ENCODE data around the gene LBR. TPM values are rescaled to one million over a fixed set of nuclear protein-coding genes. Genes with fewer than 3 reads are reported as not detected.

Gene LBR
- total and polyA plus RNA-seq, 4 donors = 14.3 to 201 (median 22.6) TPM

DNA sequence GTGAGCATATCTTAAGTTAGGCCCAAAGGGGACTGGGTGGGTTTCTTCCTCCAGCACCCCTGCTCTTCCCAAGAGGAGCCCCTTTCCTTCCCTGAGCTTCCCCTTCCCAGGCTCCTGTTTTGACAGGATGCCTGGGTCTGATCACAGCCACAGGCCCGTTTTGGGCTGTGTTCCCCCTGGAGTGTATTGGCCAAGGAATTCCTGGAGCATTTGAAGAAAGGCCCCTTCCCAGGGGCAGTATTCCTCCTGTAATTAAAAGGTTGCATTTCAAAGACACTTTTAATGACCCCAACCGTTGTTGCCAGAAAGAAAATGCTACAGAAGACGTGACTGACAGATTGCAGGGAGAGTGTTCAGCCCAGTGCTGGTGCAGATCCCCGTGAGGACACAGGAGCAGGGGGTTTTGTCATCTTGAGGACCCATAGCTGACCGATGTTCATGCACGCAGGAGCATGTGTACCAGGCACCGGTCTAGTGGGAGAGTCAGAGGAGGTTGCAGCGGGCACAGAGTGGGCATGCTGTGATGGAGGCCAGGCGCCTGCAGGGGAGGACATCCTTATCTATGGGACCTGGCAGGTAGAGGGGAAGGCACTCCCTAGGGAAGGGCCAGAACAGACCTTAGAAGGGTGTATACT, 19.3 kb upstream of the LBR start (continued):
- no peak for TF ChIP-seq EGR1 (IDR thresholded peaks at IDR 0.05; ENCODE audit: low read depth in 2 of 2)
- no peak for TF ChIP-seq FOXA1 (IDR thresholded peaks at IDR 0.05)
- TF ChIP-seq, protein P1, sequence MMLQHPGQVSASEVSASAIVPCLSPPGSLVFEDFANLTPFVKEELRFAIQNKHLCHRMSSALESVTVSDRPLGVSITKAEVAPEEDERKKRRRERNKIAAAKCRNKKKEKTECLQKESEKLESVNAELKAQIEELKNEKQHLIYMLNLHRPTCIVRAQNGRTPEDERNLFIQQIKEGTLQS (IDR thresholded peaks at IDR 0.05) = no peak
- no peak for TF ChIP-seq TAF1 (conservative IDR thresholded peaks at IDR 0.05)
- no peak for TF ChIP-seq HNF4A (conservative IDR thresholded peaks at IDR 0.05)

GRCh38 chr1:225446595-225446960, 18.7 kb upstream of the LBR start:
- H3K9me3 ChIP-seq (ENCODE audit: control insufficient read depth in 4 of 4, low read length in 3 of 4) = no peaks in the 10 kb centered on the region
- H3K4me1 ChIP-seq (ENCODE audit: control insufficient read depth in 4 of 4, insufficient read depth in 4 of 4, low read length in 3 of 4) = peaks cover 3 to 34% (median 23%) of the 10 kb centered on the region in 4 donors
- H3K27ac ChIP-seq (ENCODE audit: low read depth in 1 of 2, low read length in 2 of 2) = no peak overlapping the region
- H3K9ac ChIP-seq (ENCODE audit: low read depth in 1 of 2, low read length in 2 of 2) = no peak overlapping the region
- H3K4me3 ChIP-seq (ENCODE audit: low read depth in 1 of 3, low read length in 3 of 3) = no peak overlapping the region
- no peaks in the 10 kb centered on the region for H3K36me3 ChIP-seq (ENCODE audit: control insufficient read depth in 4 of 4, insufficient read depth in 3 of 4, low read depth in 1 of 4, low read length in 3 of 4)
- WGBS = 78% methylated on average over 7 of the region's 7 CpGs
- no peak for TF ChIP-seq RAD21 (IDR thresholded peaks at IDR 0.05)
- no peak for TF ChIP-seq CTCF (IDR thresholded peaks at IDR 0.05; ENCODE audit: low read depth, low read length, missing input control)
- TF ChIP-seq FOXA1 (IDR thresholded peaks at IDR 0.05) = no peak
- no peak for TF ChIP-seq NR2F2 (IDR thresholded peaks at IDR 0.05)
- no peak for TF ChIP-seq GABPA (IDR thresholded peaks at IDR 0.05 in 1 of 2, conservative IDR thresholded peaks at IDR 0.05 in 1 of 2)
- TF ChIP-seq JUND (IDR thresholded peaks at IDR 0.05) = no peak
- TF ChIP-seq EGR1 (IDR thresholded peaks at IDR 0.05; ENCODE audit: low read depth in 2 of 2) = no peak
- no peaks in the 10 kb centered on the region for H3K27me3 ChIP-seq (ENCODE audit: control insufficient read depth in 4 of 4, insufficient read depth in 4 of 4, low read length in 3 of 4)
- no peak for DNase-seq (ENCODE audit: low spot score)

DNA sequence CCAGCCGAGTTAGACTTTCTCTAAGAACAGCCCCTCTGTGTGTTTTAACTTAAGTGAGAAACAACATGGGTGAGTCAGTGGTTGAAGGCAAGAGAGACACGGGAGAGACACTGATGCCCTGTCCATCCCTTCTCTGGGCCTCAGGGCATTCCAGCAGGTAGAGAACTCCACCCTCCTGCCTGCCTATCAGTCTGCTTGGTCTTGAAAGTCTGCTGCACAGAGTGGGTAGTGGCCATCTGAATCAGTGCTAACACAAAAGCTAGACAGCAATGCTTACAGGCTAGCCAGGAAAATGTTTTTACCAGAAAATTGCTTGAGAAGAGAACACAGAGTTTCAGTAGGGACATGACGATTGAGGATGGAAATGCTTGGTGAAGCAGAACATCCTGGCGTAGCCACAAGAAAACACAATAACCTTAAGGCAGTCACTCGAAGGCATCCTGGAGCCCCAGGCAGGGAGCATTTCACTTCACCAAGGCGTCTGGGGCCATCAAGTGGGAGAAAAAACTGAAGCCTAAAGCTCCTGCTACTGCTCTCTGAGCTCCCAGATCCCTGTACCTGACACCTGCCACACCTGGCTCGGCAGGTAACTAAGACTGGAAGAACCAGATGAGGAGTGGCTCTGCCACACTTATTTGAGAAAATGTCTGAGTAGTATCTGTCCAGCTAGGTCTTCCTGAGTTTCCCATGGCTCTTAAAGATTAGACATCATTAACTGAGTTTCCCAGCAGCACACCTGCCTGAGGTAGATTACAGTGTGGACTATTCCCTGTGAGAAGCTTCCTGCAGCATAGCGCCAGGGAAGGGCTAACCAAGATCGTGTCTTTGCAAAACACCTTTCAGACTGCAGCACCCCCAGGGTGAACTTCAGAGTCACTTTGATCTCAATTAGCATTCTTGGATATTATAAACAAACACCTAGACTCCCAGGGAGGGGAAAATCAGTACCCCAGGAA, 18.1 kb upstream of the LBR start:
- no peaks in the 10 kb centered on the region for H3K36me3 ChIP-seq (ENCODE audit: control insufficient read depth in 4 of 4, insufficient read depth in 3 of 4, low read depth in 1 of 4, low read length in 3 of 4)
- H3K9me3 ChIP-seq (ENCODE audit: control insufficient read depth in 4 of 4, low read length in 3 of 4) = no peaks in the 10 kb centered on the region
- 80% methylated on average over 9 of the region's 9 CpGs for WGBS
- TF ChIP-seq FOXA1 (IDR thresholded peaks at IDR 0.05) = no peak
- no peak for TF ChIP-seq REST (IDR thresholded peaks at IDR 0.05)
- TF ChIP-seq JUND (IDR thresholded peaks at IDR 0.05) = no peak
- no peak for TF ChIP-seq RAD21 (IDR thresholded peaks at IDR 0.05)
- peak; percentile 16 for TF ChIP-seq SP1 (IDR thresholded peaks at IDR 0.05)
- no peaks in the 10 kb centered on the region for H3K27me3 ChIP-seq (ENCODE audit: control insufficient read depth in 4 of 4, insufficient read depth in 4 of 4, low read length in 3 of 4)
- no peak overlapping the region for H3K9ac ChIP-seq (ENCODE audit: low read depth in 1 of 2, low read length in 2 of 2)
- peaks cover 3 to 38% (median 27%) of the 10 kb centered on the region in 4 donors for H3K4me1 ChIP-seq (ENCODE audit: control insufficient read depth in 4 of 4, insufficient read depth in 4 of 4, low read length in 3 of 4)
- no peak overlapping the region for H3K4me3 ChIP-seq (ENCODE audit: low read depth in 1 of 3, low read length in 3 of 3)
- no peak for DNase-seq (ENCODE audit: low spot score)
- peak overlapping the region; percentile 63 to 73 for H3K27ac ChIP-seq (ENCODE audit: low read depth in 1 of 2, low read length in 2 of 2)

All from liver (tissue), 9 donors.